ENCODE measurements around the gene SMIM43.

DNA sequence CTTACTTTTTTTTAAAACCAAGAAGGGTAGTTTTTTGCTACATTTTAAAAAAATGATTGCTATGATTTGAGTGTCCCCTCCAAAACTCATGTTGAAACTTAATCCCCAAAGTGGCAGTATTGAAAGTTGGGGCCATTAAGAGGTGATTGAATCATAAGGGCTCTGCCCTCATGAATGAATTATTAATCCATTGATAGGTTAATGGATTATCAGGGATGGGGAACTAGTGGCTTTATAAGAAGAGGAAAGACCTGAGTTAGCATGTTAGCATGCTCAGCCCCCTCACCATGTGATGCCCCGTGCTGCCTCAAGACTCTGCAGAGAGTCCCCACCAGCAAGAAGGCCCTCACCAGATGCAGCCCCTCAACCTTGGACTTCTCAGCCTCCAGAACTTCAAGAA lies 31.0 kb downstream of the SMIM43 start:
- TF ChIP-seq FOXP2 (optimal IDR thresholded peaks at IDR 0.05; ENCODE audit: control extremely low read depth, extremely low read length, insufficient read depth) (no peak), EZH2 (IDR thresholded peaks at IDR 0.05) (no peak)

Data from SK-N-MC (cell line).